ENCODE data around the gene PAX8.
A peak's percentile ranks its signal among the peaks of the same experiment; 100 is the strongest.

PAX8 gene

DNA sequence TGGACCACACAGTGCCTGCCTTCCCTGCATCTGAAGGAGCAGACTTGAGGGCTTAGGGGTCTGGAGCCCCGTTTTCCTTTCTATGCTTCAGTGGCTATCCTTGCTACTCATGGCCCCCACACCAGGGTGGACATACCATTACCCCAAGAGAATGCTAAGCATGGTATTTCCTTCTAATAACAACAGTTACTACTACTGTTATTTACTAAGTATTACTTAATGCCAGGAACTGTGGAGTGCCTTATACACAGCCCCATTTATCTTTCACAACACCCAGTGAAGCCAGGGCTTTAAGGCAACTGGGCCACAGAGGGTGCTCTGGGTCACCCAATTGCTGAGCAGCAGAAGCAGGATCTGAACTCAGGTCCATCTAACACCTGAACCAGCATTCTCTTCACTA lies 5.8 kb upstream of the PAX8 start:
- TF ChIP-seq, protein P1, sequence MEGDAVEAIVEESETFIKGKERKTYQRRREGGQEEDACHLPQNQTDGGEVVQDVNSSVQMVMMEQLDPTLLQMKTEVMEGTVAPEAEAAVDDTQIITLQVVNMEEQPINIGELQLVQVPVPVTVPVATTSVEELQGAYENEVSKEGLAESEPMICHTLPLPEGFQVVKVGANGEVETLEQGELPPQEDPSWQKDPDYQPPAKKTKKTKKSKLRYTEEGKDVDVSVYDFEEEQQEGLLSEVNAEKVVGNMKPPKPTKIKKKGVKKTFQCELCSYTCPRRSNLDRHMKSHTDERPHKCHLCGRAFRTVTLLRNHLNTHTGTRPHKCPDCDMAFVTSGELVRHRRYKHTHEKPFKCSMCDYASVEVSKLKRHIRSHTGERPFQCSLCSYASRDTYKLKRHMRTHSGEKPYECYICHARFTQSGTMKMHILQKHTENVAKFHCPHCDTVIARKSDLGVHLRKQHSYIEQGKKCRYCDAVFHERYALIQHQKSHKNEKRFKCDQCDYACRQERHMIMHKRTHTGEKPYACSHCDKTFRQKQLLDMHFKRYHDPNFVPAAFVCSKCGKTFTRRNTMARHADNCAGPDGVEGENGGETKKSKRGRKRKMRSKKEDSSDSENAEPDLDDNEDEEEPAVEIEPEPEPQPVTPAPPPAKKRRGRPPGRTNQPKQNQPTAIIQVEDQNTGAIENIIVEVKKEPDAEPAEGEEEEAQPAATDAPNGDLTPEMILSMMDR (IDR thresholded peaks at IDR 0.05; ENCODE audit: low read depth, low read length, missing control alignments): no peak
- peak overlapping the region; percentile 80 for H3K27ac ChIP-seq
- in situ Hi-C loops (cut with HindIII; ENCODE audit: low pct_ligation_motif_present, low sequenced_read_pairs): no loop called here
- H3K36me3 ChIP-seq (replicated peaks): no peaks in the 10 kb centered on the region
- peak; percentile 15 for DNase-seq
- H3K27me3 ChIP-seq (replicated peaks): no peaks in the 10 kb centered on the region
- H3K4me3 ChIP-seq (ENCODE audit: low read depth, low read length): no peak overlapping the region

DNA sequence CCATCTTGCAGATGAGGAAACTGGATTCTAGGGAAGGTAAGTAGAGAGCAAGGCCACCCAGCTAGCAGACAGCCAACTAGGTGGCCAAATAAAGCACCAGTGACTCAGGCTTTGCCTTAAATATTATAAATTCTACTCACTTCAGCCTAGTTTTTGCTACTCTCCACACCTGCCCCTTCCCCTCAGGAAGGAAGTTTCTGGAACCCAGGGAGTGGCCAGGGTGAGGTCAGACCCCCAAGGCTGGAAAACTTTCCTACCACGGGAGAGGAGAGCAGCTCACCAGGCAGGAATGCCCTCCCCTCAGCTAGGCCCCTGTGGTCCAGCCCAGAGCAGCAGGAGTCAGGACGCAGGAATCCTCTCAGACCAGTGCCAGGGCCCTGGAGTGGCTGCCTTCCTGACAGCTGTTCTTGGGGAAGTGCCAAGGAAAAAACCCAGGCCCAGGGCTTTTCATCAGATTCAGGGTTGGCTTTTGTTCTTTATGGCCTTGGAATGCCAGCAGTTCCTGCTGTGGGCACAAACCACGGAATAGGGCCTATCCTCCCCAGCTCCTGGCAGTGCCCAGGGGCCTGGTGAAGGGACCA lies 5.1 kb upstream of the PAX8 start:
- TF ChIP-seq, protein P1 (IDR thresholded peaks at IDR 0.05; ENCODE audit: low read depth, low read length, missing control alignments): no peak
- in situ Hi-C loops (cut with HindIII; ENCODE audit: low pct_ligation_motif_present, low sequenced_read_pairs): no loop called here
- no peaks in the 10 kb centered on the region for H3K36me3 ChIP-seq (replicated peaks)
- H3K4me3 ChIP-seq (ENCODE audit: low read depth, low read length): no peak overlapping the region
- H3K27me3 ChIP-seq (replicated peaks): peaks cover 3% of the 10 kb centered on the region
- peak overlapping the region; percentile 80 for H3K27ac ChIP-seq
- peak; percentile 88 for DNase-seq

DNA sequence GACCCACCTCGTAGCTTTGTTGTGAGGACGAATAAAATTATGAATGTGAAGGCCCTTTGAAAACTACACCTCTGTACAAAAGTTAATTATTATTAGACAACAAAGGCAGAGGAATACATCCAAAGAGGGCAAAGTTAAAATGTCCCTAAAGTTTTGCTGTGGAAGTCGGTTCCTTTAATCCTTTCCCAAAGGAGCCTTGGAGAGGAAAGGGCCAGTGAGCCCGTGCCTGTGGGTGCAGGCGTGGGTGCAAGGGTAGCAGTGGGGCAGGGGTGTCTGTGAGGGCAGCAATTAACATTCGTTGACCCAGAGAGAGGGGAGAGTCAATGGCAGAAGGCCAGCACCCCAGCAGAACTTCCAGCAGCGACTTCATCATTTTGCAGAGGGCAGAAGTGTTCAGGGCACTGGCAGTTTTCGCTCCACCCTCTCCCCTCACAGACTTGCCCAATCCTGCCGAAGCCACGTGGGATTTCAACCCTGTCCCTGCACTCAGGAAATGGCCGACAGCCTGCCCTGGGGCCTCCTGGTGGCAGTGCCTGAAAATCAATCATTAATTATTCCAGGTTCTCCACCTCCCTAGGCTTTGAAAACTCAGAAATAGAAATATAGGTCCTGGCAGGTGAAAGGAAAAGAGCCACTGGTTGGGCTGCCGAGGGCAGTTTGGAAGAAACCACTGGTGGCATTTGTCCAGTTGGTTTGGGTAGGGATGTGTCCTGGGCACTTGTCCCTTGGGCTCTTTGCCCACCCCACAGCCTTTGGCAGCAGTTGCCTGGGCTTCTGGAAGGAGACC lies 4.2 kb upstream of the PAX8 start:
- no peak for DNase-seq
- H3K27ac ChIP-seq: peak overlapping the region; percentile 80
- no peak overlapping the region for H3K4me3 ChIP-seq (ENCODE audit: low read depth, low read length)
- TF ChIP-seq, protein P1 (IDR thresholded peaks at IDR 0.05; ENCODE audit: low read depth, low read length, missing control alignments): peak; percentile 45
- peaks cover 11% of the 10 kb centered on the region for H3K27me3 ChIP-seq (replicated peaks)
- in situ Hi-C loops (cut with HindIII; ENCODE audit: low pct_ligation_motif_present, low sequenced_read_pairs): no loop called here
- H3K36me3 ChIP-seq (replicated peaks): no peaks in the 10 kb centered on the region

DNA sequence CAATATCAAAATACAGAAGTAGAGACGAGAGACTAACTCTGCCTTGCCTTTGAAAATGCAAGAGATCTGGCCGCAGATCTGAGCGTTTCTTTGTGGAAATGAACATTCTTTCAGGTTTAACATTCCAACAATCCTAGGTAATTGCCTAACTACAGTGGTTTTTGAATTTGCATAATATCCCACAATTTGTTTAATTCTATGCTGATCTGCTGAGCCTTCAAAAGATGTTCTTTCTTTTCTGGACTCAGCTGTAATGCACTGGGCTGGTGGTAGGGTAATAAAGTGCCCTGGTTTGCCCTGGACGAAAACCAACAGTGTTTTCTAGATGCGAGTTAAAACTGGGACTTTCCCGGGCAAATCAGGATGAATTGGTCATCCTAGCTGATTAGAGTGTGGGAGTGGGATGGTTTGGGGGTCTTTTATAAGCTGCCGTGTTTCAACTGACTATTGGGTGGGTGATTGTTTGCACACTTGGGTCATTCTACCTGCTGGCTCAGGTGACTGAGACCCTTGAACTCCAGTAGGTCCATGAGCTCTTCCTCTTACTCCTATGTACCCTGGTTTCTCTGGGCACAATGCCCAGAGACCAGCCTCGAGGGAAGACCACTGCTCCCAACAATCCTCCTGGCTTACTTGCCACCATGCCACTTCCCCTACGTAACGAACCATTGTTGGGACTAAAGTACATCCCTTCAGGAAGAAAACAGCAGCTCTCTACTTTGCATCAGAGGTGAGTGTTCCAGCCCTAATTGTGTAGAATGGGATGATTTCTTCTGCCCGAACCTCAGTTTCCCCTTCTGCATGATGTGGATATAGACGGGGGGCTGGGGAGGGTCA lies 3.4 kb upstream of the PAX8 start:
- no peak for DNase-seq
- in situ Hi-C loops (cut with HindIII; ENCODE audit: low pct_ligation_motif_present, low sequenced_read_pairs): no loop called here
- peaks cover 19% of the 10 kb centered on the region for H3K27me3 ChIP-seq (replicated peaks)
- H3K27ac ChIP-seq: no peak overlapping the region
- H3K36me3 ChIP-seq (replicated peaks): no peaks in the 10 kb centered on the region
- no peak overlapping the region for H3K4me3 ChIP-seq (ENCODE audit: low read depth, low read length)
- TF ChIP-seq, protein P1 (IDR thresholded peaks at IDR 0.05; ENCODE audit: low read depth, low read length, missing control alignments): no peak

DNA sequence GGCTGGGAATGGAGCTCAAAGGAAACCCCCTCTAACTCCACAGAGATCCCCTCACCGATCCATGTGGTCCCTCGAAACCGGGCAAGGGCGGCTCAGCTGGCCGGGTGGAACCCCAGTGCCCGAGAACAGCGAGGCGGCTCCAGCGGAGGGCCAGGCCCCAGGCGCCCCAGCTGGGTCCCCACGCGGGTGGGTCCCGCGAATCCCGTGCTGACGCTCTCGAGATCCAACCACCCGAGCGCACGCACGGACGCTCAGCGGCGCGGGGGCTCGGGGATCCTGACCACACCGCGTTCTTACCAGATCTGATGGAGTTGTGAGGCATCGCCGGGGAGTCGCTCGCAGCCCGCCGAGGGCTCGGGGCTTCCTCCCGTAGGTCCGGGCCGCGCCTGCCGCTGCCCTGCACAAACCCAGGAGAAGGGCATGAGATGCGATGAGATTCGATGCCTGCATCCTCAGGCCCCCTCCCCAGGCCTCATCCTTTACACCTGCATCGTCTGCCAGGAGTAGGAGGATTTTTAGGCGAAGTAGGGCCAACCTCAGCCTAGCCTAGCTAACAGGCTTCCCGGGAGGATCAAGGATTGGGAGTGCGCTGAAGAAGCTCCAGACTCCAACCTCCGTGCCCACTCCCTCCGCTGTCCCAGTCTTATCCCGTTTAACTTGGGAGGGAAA lies 514 bp downstream of the PAX8 start:
- H3K27ac ChIP-seq: no peak overlapping the region
- in situ Hi-C loops (cut with HindIII; ENCODE audit: low pct_ligation_motif_present, low sequenced_read_pairs): no loop called here
- no peak for DNase-seq
- TF ChIP-seq, protein P1 (IDR thresholded peaks at IDR 0.05; ENCODE audit: low read depth, low read length, missing control alignments): no peak
- H3K4me3 ChIP-seq (ENCODE audit: low read depth, low read length): no peak overlapping the region
- peaks cover 56% of the 10 kb centered on the region for H3K27me3 ChIP-seq (replicated peaks)
- no peaks in the 10 kb centered on the region for H3K36me3 ChIP-seq (replicated peaks)
